Epithelial cell of esophagus (primary cell): ENCODE data around the gene GAN.
A peak's percentile ranks its signal among the peaks of the same experiment; 100 is the strongest.

Experiments used
- DNase-seq: peaks from one replicate; pipeline ENCODE4 v3.0.0; 2010; ENCODE audit warnings: low read depth
- H3K4me3 ChIP-seq: 2 replicates; pipeline ENCODE4 v1.5.1; 2011; ENCODE audit warnings: mild to moderate bottlenecking, low read length, control low read depth
- CTCF ChIP-seq: IDR thresholded peaks from 2 replicates; pipeline ENCODE4 v1.5.1; 2011; ENCODE audit warnings: low read depth, mild to moderate bottlenecking, low read length, control low read depth, inconsistent platforms; ENCODE audit not compliant: insufficient read depth; ENCODE audit errors: missing control alignments

The GAN gene

GRCh38 chr16:81283044-81283443 lies 31.7 kb upstream of the GAN start:
- TF ChIP-seq CTCF: no peak
- peak; percentile 54 for DNase-seq
- H3K4me3 ChIP-seq: no peak overlapping the region

GRCh38 chr16:81284995-81285600 lies 29.7 kb upstream of the GAN start:
- TF ChIP-seq CTCF: no peak
- no peak overlapping the region for H3K4me3 ChIP-seq
- no peak for DNase-seq

GRCh38 chr16:81286190-81286589 lies 28.6 kb upstream of the GAN start:
- no peak for TF ChIP-seq CTCF
- DNase-seq: no peak
- no peak overlapping the region for H3K4me3 ChIP-seq

GRCh38 chr16:81291117-81291516 lies 23.6 kb upstream of the GAN start:
- TF ChIP-seq CTCF: no peak
- H3K4me3 ChIP-seq: no peak overlapping the region
- DNase-seq: no peak

GRCh38 chr16:81292936-81293335 lies 21.8 kb upstream of the GAN start:
- no peak overlapping the region for H3K4me3 ChIP-seq
- peak; percentile 58 for DNase-seq
- TF ChIP-seq CTCF: no peak

GRCh38 chr16:81293909-81294802 lies 20.6 kb upstream of the GAN start:
- peak; percentile 75 for DNase-seq
- H3K4me3 ChIP-seq: no peak overlapping the region
- TF ChIP-seq CTCF: no peak
